ENCODE data around the gene MEGF11.

- no peak for TF ChIP-seq CTCF (IDR thresholded peaks at IDR 0.05; ENCODE audit: low read length)
- no peak for TF ChIP-seq EZH2 (IDR thresholded peaks at IDR 0.05; ENCODE audit: borderline replicate concordance, low read length)
These were observed 81.7 kb downstream of the MEGF11 start for GRCh38 chr15:66171841-66172240.
